Tibial nerve (tissue), 4 donors: ENCODE data around the gene POLDIP3. TPM values are rescaled to one million over a fixed set of nuclear protein-coding genes. Genes with fewer than 3 reads are reported as not detected.
"Not testable (repeated sequence)": the region's sequence is repeated elsewhere in the genome, so short reads cannot be mapped to it uniquely, and the experiment has no call there.

Source experiments
- DNase-seq, 2 donors: peaks; one replicate each; pipeline ENCODE4 v3.0.0-alpha.2; 2019; ENCODE audit warnings: low spot score in 2 of 2
- H3K27ac ChIP-seq, 4 donors: fragments of 200-600 bp; sonication (generic) in 3 of 4; one replicate each; pipeline ENCODE4 v1.5.1; 2017 to 2019; ENCODE audit warnings: mild to moderate bottlenecking in 1 of 4
- H3K27me3 ChIP-seq, 2 donors: fragments of 200-600 bp; sonication (generic) in 1 of 2; one replicate each; pipeline versions ENCODE4 v1.5.1 to v1.6.0; 2017 to 2019
- H3K36me3 ChIP-seq, 3 donors: fragments of 200-600 bp; sonication (generic); one replicate each; pipeline ENCODE4 v1.5.1; 2018 to 2019
- H3K4me1 ChIP-seq, 4 donors: fragments of 200-600 bp; sonication (generic) in 3 of 4; one replicate each; pipeline ENCODE4 v1.5.1; 2017 to 2019
- H3K4me3 ChIP-seq, 4 donors: fragments of 200-600 bp; sonication (generic) in 3 of 4; one replicate each; pipeline ENCODE4 v1.5.1; 2017 to 2019; ENCODE audit warnings: mild to moderate bottlenecking in 1 of 4, moderate library complexity in 1 of 4
- H3K9me3 ChIP-seq, 4 donors: fragments of 200-600 bp; sonication (generic) in 3 of 4; one replicate each; pipeline ENCODE4 v1.5.1; 2017 to 2019
- EP300 ChIP-seq, 2 donors: sonication (generic); formaldehyde crosslinking; IDR thresholded peaks; one replicate each; pipeline ENCODE4 v1.6.1; 2017; ENCODE audit warnings: antibody characterized with exemption in 2 of 2, mild to moderate bottlenecking in 1 of 2
- POLR2A ChIP-seq, 2 donors: fragments of 450-650 bp; IDR thresholded peaks; one replicate each; pipeline ENCODE4 v1.6.1; 2017; ENCODE audit warnings: antibody characterized with exemption in 2 of 2, mild to moderate bottlenecking in 2 of 2, moderate library complexity in 2 of 2
- WGBS, 2 donors: methylation state at CpG; one replicate each; pipeline ENCODE4 v1.1.5; 2018; 5-methylcytosine and 5-hydroxymethylcytosine counted together
- total RNA-seq, 4 donors: library from RNA; depleted of rRNA; stranded (reverse); fragments of >200 nt; gene quantifications; one replicate each; pipeline ENCODE4 v1.1.0, GENCODE V29; 2016
- TF ChIP-seq, protein P1 (sequence below), 5 experiments: fragments of 200-600 bp in 3 of 5; fragments of 450-650 bp in 2 of 5; sonication (generic) in 3 of 5; IDR thresholded peaks; one replicate each; pipeline ENCODE4 v1.5.1; 2016 to 2019; ENCODE audit warnings: antibody characterized with exemption in 5 of 5, mild to moderate bottlenecking in 3 of 5, moderate library complexity in 2 of 5

Gene POLDIP3
- total RNA-seq, 4 donors from 2014 or later = 47.4 to 49.2 (median 48.5) TPM

DNA sequence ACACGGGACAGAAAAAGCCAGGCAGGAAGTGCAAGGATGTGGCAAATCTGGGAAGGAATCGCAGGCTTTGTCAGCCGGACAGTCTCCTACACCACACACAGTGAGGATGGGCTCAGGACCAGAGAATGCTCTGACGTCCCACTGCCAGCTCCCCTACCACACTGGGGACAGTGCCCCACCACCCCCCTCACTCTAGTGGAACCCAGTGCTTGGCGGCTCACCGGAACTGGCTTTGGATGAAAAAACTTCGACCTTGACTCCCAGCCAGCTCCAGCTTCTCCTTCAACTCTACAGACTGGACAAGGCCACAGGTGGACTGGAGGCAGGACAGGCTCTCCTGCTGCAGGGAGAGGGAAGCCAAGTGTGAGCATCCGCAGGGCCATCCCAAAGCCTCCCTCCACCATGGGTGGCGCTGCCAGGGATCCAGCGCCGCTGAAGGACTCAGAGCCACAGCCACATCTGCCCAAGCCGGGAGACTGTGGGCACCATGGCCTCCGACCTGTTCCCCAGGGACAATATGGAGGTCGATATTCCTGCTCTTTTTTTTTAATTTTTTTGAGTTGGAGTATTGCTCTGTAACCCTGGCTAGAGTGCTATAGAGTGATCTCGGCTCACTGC is 37.0 kb downstream of the POLDIP3 start:
- no peaks in the 10 kb centered on the region for H3K9me3 ChIP-seq
- WGBS, 2 donors = 84 to 87% methylated on average over 12 to 14 of the region's 15 CpGs
- DNase-seq = no peak
- peaks cover 0 to 9% (median 3%) of the 10 kb centered on the region in 4 donors for H3K4me1 ChIP-seq
- no peak overlapping the region for H3K27ac ChIP-seq
- peaks cover 0 to 62% (median 0%) of the 10 kb centered on the region in 3 donors for H3K36me3 ChIP-seq
- H3K4me3 ChIP-seq = no peak overlapping the region
- no peaks in the 10 kb centered on the region for H3K27me3 ChIP-seq
- TF ChIP-seq EP300 (IDR thresholded peaks at IDR 0.05) (no peak), POLR2A (IDR thresholded peaks at IDR 0.05) (no peak)
- TF ChIP-seq, protein P1, sequence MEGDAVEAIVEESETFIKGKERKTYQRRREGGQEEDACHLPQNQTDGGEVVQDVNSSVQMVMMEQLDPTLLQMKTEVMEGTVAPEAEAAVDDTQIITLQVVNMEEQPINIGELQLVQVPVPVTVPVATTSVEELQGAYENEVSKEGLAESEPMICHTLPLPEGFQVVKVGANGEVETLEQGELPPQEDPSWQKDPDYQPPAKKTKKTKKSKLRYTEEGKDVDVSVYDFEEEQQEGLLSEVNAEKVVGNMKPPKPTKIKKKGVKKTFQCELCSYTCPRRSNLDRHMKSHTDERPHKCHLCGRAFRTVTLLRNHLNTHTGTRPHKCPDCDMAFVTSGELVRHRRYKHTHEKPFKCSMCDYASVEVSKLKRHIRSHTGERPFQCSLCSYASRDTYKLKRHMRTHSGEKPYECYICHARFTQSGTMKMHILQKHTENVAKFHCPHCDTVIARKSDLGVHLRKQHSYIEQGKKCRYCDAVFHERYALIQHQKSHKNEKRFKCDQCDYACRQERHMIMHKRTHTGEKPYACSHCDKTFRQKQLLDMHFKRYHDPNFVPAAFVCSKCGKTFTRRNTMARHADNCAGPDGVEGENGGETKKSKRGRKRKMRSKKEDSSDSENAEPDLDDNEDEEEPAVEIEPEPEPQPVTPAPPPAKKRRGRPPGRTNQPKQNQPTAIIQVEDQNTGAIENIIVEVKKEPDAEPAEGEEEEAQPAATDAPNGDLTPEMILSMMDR (IDR thresholded peaks at IDR 0.05) = no peak

DNA sequence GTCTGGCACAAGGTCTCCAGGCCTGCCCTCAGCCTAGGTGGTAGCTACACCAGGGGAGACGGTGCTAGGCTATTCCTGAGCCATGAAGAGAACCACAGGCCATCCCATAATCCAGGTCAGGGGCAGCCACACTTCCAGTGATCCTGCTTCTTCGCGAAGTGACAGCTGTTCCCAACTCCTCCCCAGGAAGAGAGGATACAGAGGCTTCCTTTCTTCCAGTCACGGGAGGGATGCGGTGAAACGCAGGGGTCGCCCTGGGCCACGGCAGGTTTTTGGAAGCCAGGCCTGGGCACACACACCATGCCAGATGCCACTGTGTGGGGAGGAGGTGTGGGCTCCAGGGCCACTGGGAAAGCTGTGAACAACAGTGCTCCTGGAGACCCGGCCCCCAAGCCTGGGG is 37.5 kb downstream of the POLDIP3 start:
- not testable (repeated sequence) for H3K4me1 ChIP-seq, H3K4me3 ChIP-seq, H3K27ac ChIP-seq, H3K9me3 ChIP-seq, H3K27me3 ChIP-seq, DNase-seq
- H3K36me3 ChIP-seq = peaks cover 0 to 67% (median 0%) of the 10 kb centered on the region in 3 donors
- WGBS, 2 donors = 82 to 85% methylated on average over 7 to 8 of the region's 9 CpGs

DNA sequence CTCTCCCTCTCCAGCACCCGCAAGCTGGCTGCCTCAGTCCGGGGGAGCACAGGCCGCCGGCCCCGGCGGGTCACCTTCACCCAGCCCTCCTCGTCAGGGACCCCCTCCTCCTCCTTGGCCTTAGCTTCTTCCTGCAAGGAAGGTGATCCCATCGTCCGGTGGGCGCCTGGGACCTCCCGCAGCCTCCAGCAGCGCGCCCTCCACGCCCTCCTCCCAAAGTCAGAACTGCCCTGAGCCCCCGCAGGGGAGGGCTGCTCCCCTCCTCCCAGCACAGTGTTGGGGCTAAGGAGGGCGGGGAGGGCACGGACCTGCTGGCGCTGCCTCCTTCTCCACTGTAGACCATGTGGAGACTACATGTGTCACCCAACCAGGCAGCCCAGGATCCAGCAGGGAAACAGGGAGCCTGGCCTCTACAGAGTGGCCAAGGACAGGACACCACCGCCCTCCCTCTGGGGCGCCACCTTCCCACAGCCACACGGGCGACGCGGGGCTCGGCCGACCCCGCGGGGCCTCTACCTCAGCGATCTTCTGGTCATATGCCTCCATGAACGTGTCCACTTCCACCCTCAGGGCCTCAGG is 38.6 kb downstream of the POLDIP3 start:
- not testable (repeated sequence) for H3K4me1 ChIP-seq, H3K9me3 ChIP-seq, DNase-seq, H3K27ac ChIP-seq, H3K27me3 ChIP-seq, H3K4me3 ChIP-seq
- WGBS, 2 donors = 80 to 88% methylated on average over 17 of the region's 30 CpGs
- H3K36me3 ChIP-seq = peaks cover 0 to 77% (median 0%) of the 10 kb centered on the region in 3 donors

GRCh38 chr22:42574468-42574867 is 40.2 kb downstream of the POLDIP3 start:
- not testable (repeated sequence) for H3K9me3 ChIP-seq, H3K4me1 ChIP-seq, H3K27me3 ChIP-seq, DNase-seq, H3K27ac ChIP-seq, H3K4me3 ChIP-seq
- 85 to 90% methylated on average over 15 to 16 of the region's 21 CpGs for WGBS, 2 donors
- peaks cover 0 to 87% (median 0%) of the 10 kb centered on the region in 3 donors for H3K36me3 ChIP-seq

DNA sequence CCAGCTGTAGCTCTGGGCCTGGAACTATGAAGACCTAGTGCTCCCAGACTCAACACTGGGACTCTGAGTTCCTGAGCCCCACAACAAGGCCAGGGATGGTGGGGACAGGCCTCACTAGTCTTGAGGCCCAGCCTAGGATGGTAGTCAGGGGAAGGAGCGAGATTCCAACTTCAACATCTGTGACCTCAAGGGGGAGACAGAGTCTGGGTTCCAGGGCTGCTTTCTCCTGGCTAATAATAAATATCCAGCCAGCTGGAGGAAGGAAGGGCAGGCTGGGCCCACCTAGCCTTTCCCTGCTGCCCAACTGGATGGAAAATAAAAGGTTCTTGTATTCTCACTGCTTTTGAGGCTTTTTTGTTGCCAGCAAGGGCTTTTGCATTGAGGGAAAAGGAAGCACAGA is 40.6 kb downstream of the POLDIP3 start:
- 88 to 100% methylated on average over 1 of the region's 1 CpG for WGBS, 2 donors
- peaks cover 0 to 90% (median 0%) of the 10 kb centered on the region in 3 donors for H3K36me3 ChIP-seq

DNA sequence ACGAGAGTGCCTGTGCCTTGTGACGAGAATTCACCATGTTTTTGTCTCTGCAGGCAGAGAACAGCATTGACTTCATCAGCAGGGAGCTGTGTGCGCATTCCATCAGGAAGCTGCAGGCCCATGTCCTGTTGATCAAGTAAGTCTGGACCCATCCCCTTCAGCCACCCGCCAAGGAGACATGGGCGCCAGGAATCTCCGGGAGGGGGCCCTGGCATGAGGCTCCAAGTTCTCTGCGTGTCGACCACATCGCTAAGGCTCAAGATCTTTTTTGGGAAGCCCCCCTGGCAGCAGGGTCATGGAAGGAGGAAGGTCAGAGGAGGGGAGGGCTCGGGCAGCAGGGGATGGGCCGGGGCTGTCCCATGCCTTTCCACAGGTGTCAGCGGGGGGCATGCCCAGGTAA is 43.6 kb downstream of the POLDIP3 start:
- not testable (repeated sequence) for H3K27ac ChIP-seq, H3K4me3 ChIP-seq, H3K27me3 ChIP-seq, H3K9me3 ChIP-seq, H3K4me1 ChIP-seq, DNase-seq
- H3K36me3 ChIP-seq = peaks cover 0 to 79% (median 0%) of the 10 kb centered on the region in 3 donors
- 79 to 93% methylated on average over 3 to 11 of the region's 12 CpGs for WGBS, 2 donors

More for the DNA sequence above, 40.6 kb downstream of the POLDIP3 start:
- DNase-seq, H3K27me3 ChIP-seq, H3K4me3 ChIP-seq, H3K9me3 ChIP-seq, H3K4me1 ChIP-seq, H3K27ac ChIP-seq: not testable (repeated sequence)

DNA sequence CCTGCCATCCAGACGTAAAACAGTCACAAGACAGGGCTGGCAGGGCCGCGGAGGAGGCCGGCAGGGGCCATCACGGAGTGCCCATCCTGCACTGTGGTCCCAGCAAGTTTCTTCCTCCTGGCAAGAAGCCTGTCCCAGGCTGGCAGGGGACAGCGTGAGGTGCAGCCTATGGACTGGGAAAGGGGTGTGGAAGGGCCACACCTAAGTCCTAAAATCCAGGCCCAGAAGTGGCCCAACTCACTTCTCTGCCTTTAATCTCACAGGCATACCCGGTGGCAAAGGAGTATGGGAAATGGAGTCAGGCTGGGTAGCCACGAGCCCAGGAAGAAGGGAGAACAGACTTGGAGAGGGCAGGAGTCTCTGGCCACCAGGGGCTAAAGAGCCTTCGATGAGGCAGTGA is 44.1 kb downstream of the POLDIP3 start:
- not testable (repeated sequence) for H3K4me1 ChIP-seq, DNase-seq, H3K27me3 ChIP-seq, H3K4me3 ChIP-seq, H3K9me3 ChIP-seq, H3K27ac ChIP-seq
- 71 to 86% methylated on average over 9 of the region's 9 CpGs for WGBS, 2 donors
- peaks cover 0 to 79% (median 0%) of the 10 kb centered on the region in 3 donors for H3K36me3 ChIP-seq

DNA sequence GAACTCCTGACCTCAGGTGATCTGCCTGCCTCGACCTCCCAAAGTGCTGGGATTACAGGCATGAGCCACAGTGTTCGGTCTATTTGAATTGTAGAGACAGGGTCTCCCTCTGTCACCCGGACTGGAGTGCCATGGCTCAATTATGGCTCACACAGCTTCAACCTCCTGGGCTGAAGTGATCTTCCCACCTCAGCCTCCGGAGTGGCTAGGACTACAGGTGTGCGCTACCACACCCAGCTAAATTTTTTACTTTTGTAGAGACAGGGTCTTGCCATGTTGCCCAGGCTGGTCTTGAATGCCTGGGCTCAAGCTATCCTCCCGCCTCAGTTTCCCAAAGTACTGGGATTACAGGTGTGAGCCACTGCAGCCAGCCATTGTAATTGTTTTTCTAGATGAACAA is 46.7 kb downstream of the POLDIP3 start:
- not testable (repeated sequence) for DNase-seq

GRCh38 chr22:42565956-42566355 is 48.7 kb downstream of the POLDIP3 start:
- no peak for DNase-seq
- Histone ChIP-seq H3K4me1 (peaks cover 0 to 13% (median 5%) of the 10 kb centered on the region in 4 donors), H3K27me3 (no peaks in the 10 kb centered on the region), H3K36me3 (peaks cover 0 to 50% (median 0%) of the 10 kb centered on the region in 3 donors), H3K27ac (no peak overlapping the region), H3K4me3 (no peak overlapping the region), H3K9me3 (no peaks in the 10 kb centered on the region)
- WGBS, 2 donors = 92 to 96% methylated on average over 11 to 12 of the region's 12 CpGs
- TF ChIP-seq, protein P1 (IDR thresholded peaks at IDR 0.05) = no peak
- TF ChIP-seq EP300 (IDR thresholded peaks at IDR 0.05) (no peak), POLR2A (IDR thresholded peaks at IDR 0.05) (no peak)

More for the DNA sequence above, 46.7 kb downstream of the POLDIP3 start:
- not testable (repeated sequence) for H3K9me3 ChIP-seq, H3K4me3 ChIP-seq, H3K27ac ChIP-seq, H3K4me1 ChIP-seq, H3K27me3 ChIP-seq
- 68 to 96% methylated on average over 4 to 5 of the region's 6 CpGs for WGBS, 2 donors
- peaks cover 0 to 70% (median 0%) of the 10 kb centered on the region in 3 donors for H3K36me3 ChIP-seq
